Testis (tissue), 2 donors: ENCODE measurements around the gene GALP.

Experiments used
- CTCF ChIP-seq, 3 experiments: fragments of 450-650 bp in 2 of 3; fragments of 200-600 bp in 1 of 3; sonication (generic) in 1 of 3; IDR thresholded peaks; one replicate each; pipeline ENCODE4 v1.5.1; 2016 to 2019; ENCODE audit warnings: antibody characterized with exemption in 3 of 3, mild to moderate bottlenecking in 2 of 3, moderate library complexity in 1 of 3
- POLR2A ChIP-seq: fragments of 450-650 bp; IDR thresholded peaks from one replicate; pipeline ENCODE4 v1.6.1; 2017; ENCODE audit warnings: antibody characterized with exemption, mild to moderate bottlenecking, moderate library complexity

GRCh38 chr19:56199687-56200086 lies 23.9 kb downstream of the GALP start:
- TF ChIP-seq CTCF (IDR thresholded peaks at IDR 0.05) (no peak), POLR2A (no peak)
